ENCODE data around the gene VPS51. TPM values are rescaled to one million over a fixed set of nuclear protein-coding genes. Genes with fewer than 3 reads are reported as not detected.

Gene VPS51
- total and polyA plus RNA-seq, 9 of the 15 experiments (the other 6 are each of a cell fraction or from before 2014, with no cell fraction given), result 1.8 to 143 (median 46.8) TPM

GRCh38 chr11:65118097-65118837 is 22.3 kb downstream of the VPS51 start:
- H4K20me1 ChIP-seq (replicated peaks; ENCODE audit: control insufficient read depth, insufficient read depth, low read length), result no peaks in the 10 kb centered on the region
- H3K9ac ChIP-seq (ENCODE audit: insufficient read depth in 1 of 2, low read depth in 2 of 2, low read length in 2 of 2), result no peak overlapping the region; a peak in 1 of 4 replicates
- 0 out of 3 replicates have a peak overlapping the region, but pooled peaks have one; percentile 16 for H3K27ac ChIP-seq (ENCODE audit: extremely low read depth, low read depth, low read length)
- ATAC-seq (no peak), DNase-seq (ENCODE audit: extremely low read depth in 1 of 4, low spot score in 3 of 4) (peak in 1 of 4 experiments; percentile 4), FAIRE-seq (no peak)
- peak overlapping the region; percentile 15; the same call in 1 of the 2 replicates for H3K4me2 ChIP-seq (ENCODE audit: insufficient read depth, low read length)
- in situ Hi-C loops (cut with MboI) (no loop called here), intact Hi-C loops (cut with micrococcal nuclease) (loop anchor here (10.0 kb wide), 2 partner anchors 197 to 233 kb away; partner anchors contain the start of gene CDC42EP2)
- H3K36me3 ChIP-seq (ENCODE audit: control insufficient read depth, insufficient read depth, low read length), result peaks cover 61% of the 10 kb centered on the region
- no peak overlapping the region for H2AFZ ChIP-seq (ENCODE audit: low read depth, low read length)
- H3K9me1 ChIP-seq (ENCODE audit: control insufficient read depth, insufficient read depth, low read length), result no peaks in the 10 kb centered on the region
- no TSS peak for BruUV-seq (replicated peaks)
- whole genome bisulfite sequencing (ENCODE audit: insufficient coverage, low coverage, missing lambda C conversion rate), result 69% methylated on average over 18 of the region's 18 CpGs
- no peak overlapping the region for H3K4me3 ChIP-seq
- ChIA-PET CTCF (ENCODE audit: low intra/inter-chr PET ratio) (interaction anchor here (0.6 to 1.9 kb wide), 4 partner anchors 104 to 332 kb away, joined by 3 to 7 read pairs (median 4); partner anchors contain the start of gene ARL2), POLR2A (interaction anchor here (0.6 to 9.5 kb wide), 21 partner anchors 10 to 353 kb away, joined by 3 to 182 read pairs (median 4); partner anchors contain the start of genes CAPN1, DPF2, SPDYC and SYVN1)
- no peaks in the 10 kb centered on the region for H3K27me3 ChIP-seq (ENCODE audit: control insufficient read depth in 2 of 2, insufficient read depth in 2 of 2, low read length in 2 of 2)
- TF ChIP-seq CTCF (IDR thresholded peaks at IDR 0.05 in 2 of 3, conservative IDR thresholded peaks at IDR 0.05 in 1 of 3; ENCODE audit: insufficient read depth in 2 of 3, low read depth in 1 of 3, low read length in 3 of 3) (0 out of 6 replicates have a peak, but pooled peaks of 1 of the 3 experiments have one; percentile 6), XRCC5 (IDR thresholded peaks at IDR 0.05; ENCODE audit: low read depth, low read length) (0 out of 2 replicates have a peak, but pooled peaks have one; percentile 16), ZNF311 (CRISPR knock-in tag; IDR thresholded peaks at IDR 0.05) (no peak), NR2F6 (CRISPR knock-in tag; IDR thresholded peaks at IDR 0.05) (0 out of 2 replicates have a peak, but pooled peaks have one; percentile 58), SMARCA5 (IDR thresholded peaks at IDR 0.05) (0 out of 2 replicates have a peak, but pooled peaks have one; percentile 20), ZBTB33 (CRISPR knock-in tag; IDR thresholded peaks at IDR 0.05) (no peak), SNAPC5 (CRISPR knock-in tag; IDR thresholded peaks at IDR 0.05) (no peak), TRIM25 (IDR thresholded peaks at IDR 0.05; ENCODE audit: borderline replicate concordance) (no peak), USF1 (CRISPR knock-in tag; IDR thresholded peaks at IDR 0.05) (no peak)
- peaks cover 28 to 35% of the 10 kb centered on the region in 2 experiments for H3K4me1 ChIP-seq (replicated peaks in 1 of 2; ENCODE audit: control insufficient read depth in 2 of 2, insufficient read depth in 2 of 2, low read length in 2 of 2)
- no peaks in the 10 kb centered on the region for H3K9me3 ChIP-seq (replicated peaks; ENCODE audit: control insufficient read depth, insufficient read depth, low read depth, low read length)
- peaks cover 61% of the 10 kb centered on the region for H3K79me2 ChIP-seq (ENCODE audit: control insufficient read depth, insufficient read depth, low read length)

Measured in K562 (cell line).